IPS-20b (cell line): ENCODE data around the gene ST8SIA2.

Experiments used
- H3K27ac ChIP-seq: one replicate; pipeline ENCODE4 v1.5.1; 2013; ENCODE audit warnings: low read length
- H3K27me3 ChIP-seq: 2 replicates; pipeline ENCODE4 v1.6.1; 2013; ENCODE audit warnings: mild to moderate bottlenecking, low read length, inconsistent platforms; ENCODE audit not compliant: insufficient read depth
- H3K36me3 ChIP-seq: 2 replicates; pipeline ENCODE4 v1.6.1; 2013; ENCODE audit warnings: low read depth, mild to moderate bottlenecking, inconsistent platforms, low read length, moderate library complexity; ENCODE audit not compliant: insufficient read depth
- H3K4me1 ChIP-seq: 2 replicates; pipeline ENCODE4 v1.6.1; 2013; ENCODE audit warnings: mild to moderate bottlenecking, control low read depth, inconsistent platforms, low read length, moderate library complexity; ENCODE audit not compliant: insufficient read depth
- H3K4me3 ChIP-seq: 2 replicates; pipeline ENCODE4 v1.5.1; 2013; ENCODE audit warnings: mild to moderate bottlenecking, low read length, inconsistent platforms
- H3K9ac ChIP-seq: 2 replicates; pipeline ENCODE4 v1.6.1; 2013; ENCODE audit warnings: low read depth, mild to moderate bottlenecking, inconsistent platforms, low read length, moderate library complexity
- H3K9me3 ChIP-seq: 2 replicates; pipeline ENCODE4 v1.6.1; 2013; ENCODE audit warnings: mild to moderate bottlenecking, low read depth, low read length, inconsistent platforms; ENCODE audit not compliant: insufficient read depth

Gene ST8SIA2

GRCh38 chr15:92417716-92418115, 24.0 kb downstream of the ST8SIA2 start:
- no peak overlapping the region for H3K27ac ChIP-seq
- H3K9me3 ChIP-seq: no peaks in the 10 kb centered on the region
- no peak overlapping the region for H3K4me3 ChIP-seq
- 0 out of 2 replicates have a peak, but pooled peaks cover 3% of the 10 kb centered on the region for H3K36me3 ChIP-seq
- no peak overlapping the region for H3K9ac ChIP-seq
- peaks cover 15% of the 10 kb centered on the region for H3K4me1 ChIP-seq
- peaks cover 5% of the 10 kb centered on the region for H3K27me3 ChIP-seq

GRCh38 chr15:92418864-92419263, 25.2 kb downstream of the ST8SIA2 start:
- H3K9me3 ChIP-seq: no peaks in the 10 kb centered on the region
- no peak overlapping the region for H3K9ac ChIP-seq
- H3K27me3 ChIP-seq: peaks cover 5% of the 10 kb centered on the region
- H3K36me3 ChIP-seq: 0 out of 2 replicates have a peak, but pooled peaks cover 3% of the 10 kb centered on the region
- peaks cover 11% of the 10 kb centered on the region for H3K4me1 ChIP-seq
- H3K27ac ChIP-seq: no peak overlapping the region
- H3K4me3 ChIP-seq: no peak overlapping the region

- Histone ChIP-seq H3K27me3 (no peaks in the 10 kb centered on the region), H3K36me3 (0 out of 2 replicates have a peak, but pooled peaks cover 2% of the 10 kb centered on the region), H3K27ac (no peak overlapping the region), H3K4me3 (no peak overlapping the region), H3K4me1 (peaks cover 11% of the 10 kb centered on the region), H3K9me3 (no peaks in the 10 kb centered on the region), H3K9ac (no peak overlapping the region)
These were observed 28.3 kb downstream of the ST8SIA2 start for GRCh38 chr15:92421976-92422375.

GRCh38 chr15:92425578-92426225, 32.0 kb downstream of the ST8SIA2 start:
- Histone ChIP-seq H3K4me3 (no peak overlapping the region), H3K4me1 (peaks cover 3% of the 10 kb centered on the region), H3K9me3 (no peaks in the 10 kb centered on the region), H3K9ac (no peak overlapping the region), H3K27me3 (no peaks in the 10 kb centered on the region), H3K27ac (no peak overlapping the region), H3K36me3 (no peaks in the 10 kb centered on the region)

- H3K36me3 ChIP-seq: 0 out of 2 replicates have a peak, but pooled peaks cover 5% of the 10 kb centered on the region
- H3K4me1 ChIP-seq: no peaks in the 10 kb centered on the region; the same call in 1 of the 2 replicates
- H3K27me3 ChIP-seq: no peaks in the 10 kb centered on the region
- H3K9me3 ChIP-seq: no peaks in the 10 kb centered on the region
- H3K4me3 ChIP-seq: no peak overlapping the region
- no peak overlapping the region for H3K9ac ChIP-seq
- no peak overlapping the region for H3K27ac ChIP-seq
These were observed 35.8 kb downstream of the ST8SIA2 start for GRCh38 chr15:92429378-92430068.

- Histone ChIP-seq H3K4me3 (no peak overlapping the region), H3K36me3 (0 out of 2 replicates have a peak, but pooled peaks cover 10% of the 10 kb centered on the region), H3K4me1 (no peaks in the 10 kb centered on the region; the same call in 1 of the 2 replicates), H3K27ac (no peak overlapping the region), H3K27me3 (no peaks in the 10 kb centered on the region), H3K9ac (no peak overlapping the region), H3K9me3 (no peaks in the 10 kb centered on the region)
These were observed 36.4 kb downstream of the ST8SIA2 start for GRCh38 chr15:92430069-92430440.

GRCh38 chr15:92435145-92435544, 41.5 kb downstream of the ST8SIA2 start:
- no peak overlapping the region for H3K9ac ChIP-seq
- peaks cover 21% of the 10 kb centered on the region; the same call in 1 of the 2 replicates for H3K36me3 ChIP-seq
- no peaks in the 10 kb centered on the region for H3K9me3 ChIP-seq
- H3K4me1 ChIP-seq: no peaks in the 10 kb centered on the region; the same call in 1 of the 2 replicates
- no peak overlapping the region for H3K4me3 ChIP-seq
- no peaks in the 10 kb centered on the region for H3K27me3 ChIP-seq
- no peak overlapping the region for H3K27ac ChIP-seq

- H3K9ac ChIP-seq: no peak overlapping the region
- H3K9me3 ChIP-seq: no peaks in the 10 kb centered on the region
- H3K4me1 ChIP-seq: no peaks in the 10 kb centered on the region
- H3K27me3 ChIP-seq: no peaks in the 10 kb centered on the region
- peaks cover 21% of the 10 kb centered on the region; the same call in 1 of the 2 replicates for H3K36me3 ChIP-seq
- no peak overlapping the region for H3K4me3 ChIP-seq
- H3K27ac ChIP-seq: no peak overlapping the region
These were observed 44.8 kb downstream of the ST8SIA2 start for GRCh38 chr15:92438471-92438870.

GRCh38 chr15:92443381-92443780, 49.7 kb downstream of the ST8SIA2 start:
- Histone ChIP-seq H3K9ac (no peak overlapping the region), H3K4me1 (no peaks in the 10 kb centered on the region), H3K4me3 (no peak overlapping the region), H3K27me3 (no peaks in the 10 kb centered on the region), H3K9me3 (no peaks in the 10 kb centered on the region), H3K27ac (no peak overlapping the region), H3K36me3 (no peaks in the 10 kb centered on the region; the same call in 1 of the 2 replicates)

GRCh38 chr15:92444631-92445030, 51.0 kb downstream of the ST8SIA2 start:
- no peaks in the 10 kb centered on the region for H3K9me3 ChIP-seq
- no peak overlapping the region for H3K9ac ChIP-seq
- H3K4me1 ChIP-seq: no peaks in the 10 kb centered on the region
- no peak overlapping the region for H3K27ac ChIP-seq
- H3K27me3 ChIP-seq: no peaks in the 10 kb centered on the region
- H3K36me3 ChIP-seq: no peaks in the 10 kb centered on the region; the same call in 1 of the 2 replicates
- no peak overlapping the region for H3K4me3 ChIP-seq

- Histone ChIP-seq H3K27me3 (no peaks in the 10 kb centered on the region), H3K27ac (no peak overlapping the region), H3K36me3 (no peaks in the 10 kb centered on the region; the same call in none of the 2 replicates)
These were observed 54.7 kb downstream of the ST8SIA2 start for GRCh38 chr15:92448370-92448769.

GRCh38 chr15:92449476-92449875, 55.8 kb downstream of the ST8SIA2 start:
- no peaks in the 10 kb centered on the region; the same call in none of the 2 replicates for H3K36me3 ChIP-seq
- H3K27me3 ChIP-seq: no peaks in the 10 kb centered on the region
- H3K4me1 ChIP-seq: no peaks in the 10 kb centered on the region
- H3K27ac ChIP-seq: no peak overlapping the region
- H3K9ac ChIP-seq: no peak overlapping the region
- H3K4me3 ChIP-seq: no peak overlapping the region
- no peaks in the 10 kb centered on the region for H3K9me3 ChIP-seq

More at GRCh38 chr15:92448370-92448769, 54.7 kb downstream of the ST8SIA2 start:
- no peaks in the 10 kb centered on the region for H3K9me3 ChIP-seq
- H3K9ac ChIP-seq: no peak overlapping the region
- H3K4me3 ChIP-seq: no peak overlapping the region
- no peaks in the 10 kb centered on the region for H3K4me1 ChIP-seq
